ENCODE results near the gene SARM1. TPM values are rescaled to one million over a fixed set of nuclear protein-coding genes. Genes with fewer than 3 reads are reported as not detected.

The SARM1 gene
- total RNA-seq, 1 experiment from 2014 or later = 7.3 TPM

- H3K9me2 ChIP-seq (ENCODE audit: insufficient read depth) = no peaks in the 10 kb centered on the region
- peaks cover 19% of the 10 kb centered on the region for H3K36me3 ChIP-seq (ENCODE audit: low read depth)
- POLR2A ChIA-PET (ENCODE audit: unreplicated experiment) = no interaction called here
- H3K4me2 ChIP-seq = no peak overlapping the region
- H3K4me3 ChIP-seq = no peak overlapping the region
- H3K27ac ChIP-seq = no peak overlapping the region
- intact Hi-C loops (cut with micrococcal nuclease; ENCODE audit: unreplicated experiment) = no loop called here
- no peak for DNase-seq
- H4K20me1 ChIP-seq (ENCODE audit: insufficient read depth) = no peaks in the 10 kb centered on the region; the same call in 1 of the 2 replicates
- TF ChIP-seq EZH2 (IDR thresholded peaks at IDR 0.05; ENCODE audit: low read depth) = no peak
- TF ChIP-seq CTCF (conservative IDR thresholded peaks at IDR 0.05) = no peak
- CTCF ChIA-PET = no interaction called here
- H3K79me2 ChIP-seq (ENCODE audit: low read depth) = peaks cover 11% of the 10 kb centered on the region
- no peak overlapping the region for H2AFZ ChIP-seq
- H3F3A ChIP-seq (ENCODE audit: insufficient read depth, low read depth) = 0 out of 2 replicates have a peak, but pooled peaks cover 3% of the 10 kb centered on the region
- no peaks in the 10 kb centered on the region for H3K27me3 ChIP-seq (ENCODE audit: insufficient read depth, low read depth)
- BruUV-seq (replicated peaks) = no TSS peak
- H3K9me3 ChIP-seq (ENCODE audit: insufficient read depth, low read depth) = no peaks in the 10 kb centered on the region
- H3K4me1 ChIP-seq (replicated peaks; ENCODE audit: insufficient read depth) = peaks cover 8% of the 10 kb centered on the region
These were observed 8.3 kb upstream of the SARM1 start for GRCh38 chr17:28363186-28363585.

- TF ChIP-seq EZH2 (IDR thresholded peaks at IDR 0.05; ENCODE audit: low read depth) = no peak
- no peak for TF ChIP-seq CTCF (conservative IDR thresholded peaks at IDR 0.05)
- 0 out of 2 replicates have a peak, but pooled peaks cover 3% of the 10 kb centered on the region for H3F3A ChIP-seq (ENCODE audit: insufficient read depth, low read depth)
- no TSS peak for BruUV-seq (replicated peaks)
- no peak overlapping the region for H3K4me3 ChIP-seq
- peaks cover 18% of the 10 kb centered on the region for H3K36me3 ChIP-seq (ENCODE audit: low read depth)
- no peaks in the 10 kb centered on the region for H3K9me3 ChIP-seq (ENCODE audit: insufficient read depth, low read depth)
- H2AFZ ChIP-seq = no peak overlapping the region
- no peaks in the 10 kb centered on the region; the same call in 1 of the 2 replicates for H4K20me1 ChIP-seq (ENCODE audit: insufficient read depth)
- DNase-seq = no peak
- CTCF ChIA-PET = interaction anchor here (0.7 kb wide), 1 partner anchor 170 kb away, joined by 3 read pairs; no protein-coding TSS in a partner anchor
- H3K4me2 ChIP-seq = no peak overlapping the region
- intact Hi-C loops (cut with micrococcal nuclease; ENCODE audit: unreplicated experiment) = no loop called here
- no peak overlapping the region for H3K27ac ChIP-seq
- no peaks in the 10 kb centered on the region for H3K4me1 ChIP-seq (replicated peaks; ENCODE audit: insufficient read depth)
- H3K9me2 ChIP-seq (ENCODE audit: insufficient read depth) = no peaks in the 10 kb centered on the region
- POLR2A ChIA-PET (ENCODE audit: unreplicated experiment) = no interaction called here
- H3K27me3 ChIP-seq (ENCODE audit: insufficient read depth, low read depth) = no peaks in the 10 kb centered on the region
- H3K79me2 ChIP-seq (ENCODE audit: low read depth) = peaks cover 3% of the 10 kb centered on the region; the same call in 1 of the 2 replicates
These were observed 7.5 kb upstream of the SARM1 start for GRCh38 chr17:28363776-28364650.

GRCh38 chr17:28364665-28365363 lies 6.7 kb upstream of the SARM1 start, which contains the start of gene SEBOX:
TSS of gene SEBOX (minus strand) at chr17:28365199. CDS start at chr17:28365151, 48 bp downstream.
- TF ChIP-seq EZH2 (IDR thresholded peaks at IDR 0.05; ENCODE audit: low read depth) (no peak), CTCF (conservative IDR thresholded peaks at IDR 0.05) (no peak)
- CTCF ChIA-PET = interaction anchor here (0.7 kb wide), 1 partner anchor 171 kb away, joined by 3 read pairs; no protein-coding TSS in a partner anchor
- Histone ChIP-seq H2AFZ (no peak within 1 kb of the TSS), H3K9me2 (ENCODE audit: insufficient read depth) (no peaks in the 10 kb centered on the region), H3K4me3 (no peak within 1 kb of the TSS), H3K27ac (no peak within 1 kb of the TSS), H3K79me2 (ENCODE audit: low read depth) (no peaks in the 10 kb centered on the region), H3K27me3 (ENCODE audit: insufficient read depth, low read depth) (no peaks in the 10 kb centered on the region), H3K9me3 (ENCODE audit: insufficient read depth, low read depth) (no peaks in the 10 kb centered on the region), H3K4me1 (replicated peaks; ENCODE audit: insufficient read depth) (peaks cover 3% of the 10 kb centered on the region), H4K20me1 (ENCODE audit: insufficient read depth) (no peaks in the 10 kb centered on the region; the same call in 1 of the 2 replicates), H3K36me3 (ENCODE audit: low read depth) (peaks cover 13% of the 10 kb centered on the region), H3K4me2 (no peak within 1 kb of the TSS), H3F3A (ENCODE audit: insufficient read depth, low read depth) (peaks cover 7% of the 10 kb centered on the region; the same call in 1 of the 2 replicates)
- BruUV-seq (replicated peaks) = no TSS peak
- no peak for DNase-seq
- intact Hi-C loops (cut with micrococcal nuclease; ENCODE audit: unreplicated experiment) = no loop called here
- POLR2A ChIA-PET (ENCODE audit: unreplicated experiment) = no interaction called here

Data from PC-9 (cell line).